Stromal cell of bone marrow (primary cell): ENCODE data around the gene INPP5A.

Experiments
- DNase-seq: peaks from one replicate; pipeline ENCODE4 v3.0.0-alpha.2; 2012; ENCODE audit warnings: low read depth

The INPP5A gene

GRCh38 chr10:132744839-132745238 lies 207.3 kb downstream of the INPP5A start:
- no peak for DNase-seq

- DNase-seq = no peak
Measured at GRCh38 chr10:132745511-132745910, 207.9 kb downstream of the INPP5A start.

GRCh38 chr10:132745971-132746370 lies 208.4 kb downstream of the INPP5A start:
- DNase-seq = no peak

DNA sequence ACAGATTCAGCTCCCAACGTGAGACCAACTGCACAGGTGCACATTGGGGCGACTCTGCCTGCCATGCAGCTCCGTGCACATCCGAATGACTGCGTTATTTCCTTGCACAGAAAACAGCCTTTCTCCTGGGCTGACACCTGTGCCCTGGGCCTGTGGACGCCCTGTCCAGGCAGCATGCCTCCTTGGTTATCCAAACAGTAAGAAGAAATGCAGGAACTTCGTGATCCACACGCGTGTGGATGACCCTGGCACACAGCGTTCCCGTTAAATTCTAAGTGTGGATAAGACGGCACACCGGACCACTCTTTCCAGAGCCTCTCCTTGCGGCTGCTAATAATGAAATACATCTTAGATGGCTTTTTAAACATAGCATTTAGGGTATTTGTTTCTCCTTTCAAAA lies 208.8 kb downstream of the INPP5A start:
- no peak for DNase-seq

- DNase-seq = no peak
Measured at GRCh38 chr10:132746801-132747625, 209.4 kb downstream of the INPP5A start.

GRCh38 chr10:132748135-132748534 lies 210.5 kb downstream of the INPP5A start:
- no peak for DNase-seq

DNA sequence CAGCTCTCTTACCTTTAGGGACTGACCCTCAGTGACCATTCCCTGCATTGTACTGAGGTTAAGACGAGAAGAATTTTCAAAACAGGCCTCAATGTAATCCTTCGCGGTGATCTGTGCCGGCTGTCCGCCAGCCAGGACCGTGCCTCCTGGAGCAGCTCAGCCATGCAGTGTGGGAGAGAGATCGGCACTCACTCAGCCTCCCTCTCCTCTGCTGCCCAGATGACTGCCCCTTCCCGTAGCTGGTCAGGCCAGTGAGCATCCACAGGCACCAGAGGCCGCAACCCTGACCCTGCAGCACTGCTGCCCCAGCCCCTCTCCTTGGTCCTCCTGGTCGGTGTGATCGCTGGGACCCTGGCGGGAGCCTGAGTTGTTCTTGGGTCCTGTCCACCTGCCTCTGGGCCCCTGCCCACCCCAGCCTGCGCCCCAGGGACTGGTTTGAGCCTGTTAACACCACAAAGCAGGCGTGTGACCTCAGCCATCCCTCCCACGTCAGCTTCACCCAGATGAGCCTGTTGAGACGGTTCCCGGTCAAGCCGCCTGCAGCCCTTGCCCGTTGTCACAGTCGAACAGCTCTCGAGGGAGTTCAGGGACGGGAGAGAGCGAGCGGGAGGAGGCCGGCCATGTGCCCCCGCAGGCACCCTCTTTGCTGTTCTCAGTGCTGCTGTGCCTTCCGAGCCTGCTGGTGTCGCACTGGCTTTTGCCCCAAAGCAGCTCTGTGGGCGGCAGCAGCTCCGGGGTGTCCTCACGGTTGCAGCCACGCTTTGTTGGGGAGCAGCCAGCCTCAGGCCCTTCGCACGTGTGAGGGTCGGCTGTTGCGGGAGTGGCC lies 211.2 kb downstream of the INPP5A start:
- no peak for DNase-seq

GRCh38 chr10:132749371-132749795 lies 211.8 kb downstream of the INPP5A start:
- no peak for DNase-seq

DNA sequence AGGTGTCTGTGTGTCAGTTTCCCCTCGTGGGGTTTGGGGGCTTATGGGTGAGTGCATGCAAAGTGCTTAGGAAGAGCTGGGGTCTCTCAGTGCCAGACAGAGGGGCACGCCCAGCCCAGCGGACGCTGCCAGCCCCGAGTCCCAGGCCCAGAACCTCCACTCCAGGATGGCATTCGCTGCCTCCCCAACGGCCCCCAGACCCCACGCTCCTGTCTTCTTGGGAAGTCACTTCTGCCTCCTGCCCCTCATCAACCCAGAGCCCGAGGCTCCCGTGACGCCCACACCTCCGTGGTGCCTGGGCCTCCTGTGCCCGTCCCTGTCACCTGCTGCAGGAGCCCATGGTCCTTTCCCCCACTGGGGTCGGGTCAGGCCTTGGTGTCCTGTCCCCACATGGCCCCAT lies 213.3 kb downstream of the INPP5A start:
- DNase-seq = no peak

GRCh38 chr10:132752378-132752777 lies 214.8 kb downstream of the INPP5A start:
- no peak for DNase-seq

DNA sequence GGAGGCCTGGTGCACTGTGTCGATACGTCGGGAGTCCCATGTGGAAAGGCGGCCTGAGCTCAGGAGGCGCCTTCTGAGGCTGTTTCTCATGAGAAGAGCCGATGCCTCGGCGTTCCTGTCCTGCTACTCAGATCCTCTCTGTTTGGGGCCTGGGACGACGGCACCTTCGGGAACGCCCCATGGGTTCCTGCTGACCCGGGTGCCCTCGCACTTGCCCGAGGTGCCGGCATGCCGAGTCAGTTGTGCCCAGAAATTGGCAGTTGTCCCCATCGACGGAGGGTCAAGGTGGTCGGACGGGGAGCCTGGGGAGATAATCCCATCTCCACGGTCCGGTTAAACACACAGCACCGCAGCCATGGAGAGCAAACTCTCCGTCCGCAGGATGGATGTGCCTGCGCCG lies 215.4 kb downstream of the INPP5A start:
- no peak for DNase-seq

DNA sequence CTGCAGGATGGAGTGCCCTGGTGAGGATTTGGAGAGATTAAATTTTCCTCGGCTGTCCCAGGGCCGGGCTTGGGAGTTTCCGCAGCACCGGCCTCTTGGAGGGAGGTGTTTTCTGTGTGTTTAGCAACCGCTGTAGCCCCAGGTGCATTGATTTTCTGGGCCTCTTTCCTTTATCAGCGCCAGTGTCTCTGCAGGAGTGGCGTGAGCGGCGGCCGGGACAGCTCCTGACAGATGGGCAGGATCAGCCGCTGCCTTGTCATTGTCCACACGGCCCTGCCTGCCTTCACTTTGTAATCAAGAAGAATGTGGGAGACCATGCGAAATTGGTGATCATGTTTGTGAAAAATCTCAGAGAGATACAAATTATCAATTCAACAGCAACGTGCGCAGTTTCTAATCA lies 216.0 kb downstream of the INPP5A start:
- DNase-seq = no peak

DNA sequence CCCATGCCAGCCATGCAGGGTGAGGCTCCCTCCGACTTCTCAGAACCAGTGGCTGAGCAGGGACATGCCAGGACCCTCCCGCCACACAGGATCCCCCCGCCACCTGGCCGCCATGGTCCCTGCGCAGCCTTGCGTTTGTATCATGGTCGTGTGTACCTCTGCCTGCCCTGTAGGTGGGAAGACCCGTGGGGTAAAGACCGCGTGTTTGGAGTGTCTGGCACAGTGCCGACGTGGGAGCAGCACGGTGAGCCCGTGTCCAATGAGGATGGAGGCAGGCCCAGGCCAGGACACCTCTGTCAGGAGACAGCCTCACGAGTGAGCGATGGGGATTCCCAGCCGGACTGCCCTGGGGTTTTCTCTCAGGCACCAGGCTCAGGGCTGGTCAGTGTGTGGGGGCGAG lies 216.5 kb downstream of the INPP5A start:
- no peak for DNase-seq

DNA sequence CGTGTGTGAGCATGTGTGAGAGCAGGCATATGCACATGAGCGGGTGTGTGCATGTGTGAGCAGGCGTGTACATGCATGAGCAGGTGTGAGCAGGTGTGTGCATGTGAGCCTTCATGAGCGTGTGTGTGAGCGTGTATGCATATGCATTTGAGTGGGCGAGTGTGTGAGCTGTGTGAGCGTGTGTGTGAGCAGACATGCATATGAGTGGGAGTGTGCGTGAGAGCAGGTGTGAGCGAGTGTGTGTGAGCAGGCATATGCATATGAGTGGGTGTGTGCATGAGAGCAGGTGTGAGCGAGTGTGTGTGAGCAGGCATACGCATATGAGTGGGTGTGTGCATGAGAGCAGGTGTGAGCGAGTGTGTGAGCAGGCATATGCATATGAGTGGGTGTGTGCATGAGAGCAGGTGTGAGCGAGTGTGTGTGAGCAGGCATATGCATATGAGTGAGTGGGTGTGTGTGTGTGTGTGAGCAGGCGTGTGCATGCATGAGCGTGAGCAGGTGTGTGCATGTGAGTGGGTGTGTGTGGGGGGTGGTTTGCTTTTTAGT lies 217.7 kb downstream of the INPP5A start:
- DNase-seq = no peak

DNA sequence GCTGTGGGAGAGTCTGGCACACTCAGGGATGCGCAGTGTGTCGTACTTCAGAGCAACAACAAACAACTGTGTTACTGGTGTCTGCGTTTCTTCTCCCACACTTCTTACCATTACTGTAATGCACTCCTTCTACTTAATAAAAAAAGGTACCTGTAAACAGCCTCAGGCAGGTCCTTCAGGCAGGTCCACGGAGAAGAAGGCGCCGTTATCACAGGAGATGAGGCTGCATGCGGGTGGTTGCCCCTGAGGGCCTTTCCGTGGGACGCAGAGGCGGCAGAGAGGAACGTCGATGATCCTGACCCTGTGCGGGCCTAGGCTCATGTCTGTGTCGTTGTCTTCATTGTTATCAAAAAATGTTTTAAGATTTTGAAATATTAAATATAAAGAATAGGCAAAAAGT lies 219.0 kb downstream of the INPP5A start:
- no peak for DNase-seq

- no peak for DNase-seq
Measured at GRCh38 chr10:132757171-132757570, 219.6 kb downstream of the INPP5A start.

GRCh38 chr10:132758865-132759264 lies 221.3 kb downstream of the INPP5A start:
- DNase-seq = no peak

GRCh38 chr10:132761395-132762060 lies 223.9 kb downstream of the INPP5A start:
- DNase-seq = no peak

- no peak for DNase-seq
Measured at GRCh38 chr10:132762267-132762666, 224.7 kb downstream of the INPP5A start.

DNA sequence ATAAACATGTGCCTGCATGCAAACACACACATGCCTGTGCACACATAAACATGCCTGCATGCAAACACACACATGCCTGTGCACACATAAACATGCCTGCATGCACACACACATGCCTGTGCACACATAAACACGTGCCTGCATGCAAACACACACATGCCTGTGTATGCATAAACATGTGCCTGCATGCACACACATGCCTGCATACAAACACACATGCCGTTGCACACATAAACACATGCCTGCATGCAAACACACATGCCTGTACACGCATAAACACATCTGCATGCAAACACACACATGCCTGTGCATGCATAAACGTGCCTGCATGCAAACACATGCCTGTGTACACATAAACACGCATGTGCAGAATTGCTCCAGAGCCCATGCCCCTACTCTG lies 226.0 kb downstream of the INPP5A start:
- no peak for DNase-seq

GRCh38 chr10:132764108-132764507 lies 226.5 kb downstream of the INPP5A start:
- no peak for DNase-seq

DNA sequence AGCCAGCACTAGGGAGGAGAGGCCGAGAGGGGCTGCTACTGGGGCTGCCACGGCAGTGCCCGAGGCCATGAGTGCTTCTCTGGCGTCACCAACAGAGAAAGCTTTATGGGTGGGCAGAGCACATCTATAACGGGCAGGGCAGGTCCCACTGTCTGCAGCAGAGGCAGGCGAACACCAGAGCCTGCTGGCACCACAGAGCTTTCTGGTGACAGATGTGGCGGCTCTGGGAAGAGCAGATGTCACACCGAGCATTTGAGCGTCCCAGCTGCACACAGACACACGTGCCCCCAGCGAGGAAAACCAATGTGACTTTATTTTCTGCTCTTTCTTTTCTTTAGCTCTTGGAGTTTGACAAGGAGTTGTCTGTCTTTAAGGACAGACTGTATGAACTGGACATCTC lies 227.8 kb downstream of the INPP5A start:
- no peak for DNase-seq
